ENCODE data around the gene MYBPC1. TPM values are rescaled to one million over a fixed set of nuclear protein-coding genes. Genes with fewer than 3 reads are reported as not detected.

The MYBPC1 gene
- total and polyA plus RNA-seq, 4 donors: 0.06 to 0.07 TPM; not detected in 2

- no peak overlapping the region for H3K9ac ChIP-seq (ENCODE audit: insufficient read depth in 1 of 2, low read length in 2 of 2)
- H3K9me3 ChIP-seq (ENCODE audit: control insufficient read depth in 4 of 4, insufficient read depth in 3 of 4, low read length in 3 of 4): no peaks in the 10 kb centered on the region
- no peak overlapping the region for H3K27ac ChIP-seq (ENCODE audit: low read depth in 1 of 2, low read length in 1 of 2)
- ATAC-seq (ENCODE audit: insufficient read depth, low FRiP score) (no peak), DNase-seq (no peak)
- WGBS, 2 donors: 61 to 77% methylated on average over 3 of the region's 3 CpGs
- H3K4me1 ChIP-seq (ENCODE audit: control insufficient read depth in 5 of 5, insufficient read depth in 5 of 5, low read length in 5 of 5): no peaks in the 10 kb centered on the region
- peaks cover 0 to 3% (median 0%) of the 10 kb centered on the region in 3 donors for H3K27me3 ChIP-seq (ENCODE audit: control insufficient read depth in 3 of 3, insufficient read depth in 3 of 3, low read length in 2 of 3)
- H3K4me3 ChIP-seq: no peak overlapping the region
- TF ChIP-seq CTCF (IDR thresholded peaks at IDR 0.05; ENCODE audit: control extremely low read depth, extremely low read depth): no peak
- H3K36me3 ChIP-seq (ENCODE audit: control insufficient read depth in 4 of 4, insufficient read depth in 4 of 4, low read length in 4 of 4): no peaks in the 10 kb centered on the region
Measured at GRCh38 chr12:101590383-101590782, 4.4 kb upstream of the MYBPC1 start.

- TF ChIP-seq CTCF (IDR thresholded peaks at IDR 0.05; ENCODE audit: control extremely low read depth, extremely low read depth): no peak
- Histone ChIP-seq H3K4me1 (ENCODE audit: control insufficient read depth in 5 of 5, insufficient read depth in 5 of 5, low read length in 5 of 5) (no peaks in the 10 kb centered on the region), H3K27ac (ENCODE audit: low read depth in 1 of 2, low read length in 1 of 2) (no peak overlapping the region), H3K27me3 (ENCODE audit: control insufficient read depth in 3 of 3, insufficient read depth in 3 of 3, low read length in 2 of 3) (peaks cover 0 to 3% (median 0%) of the 10 kb centered on the region in 3 donors), H3K36me3 (ENCODE audit: control insufficient read depth in 4 of 4, insufficient read depth in 4 of 4, low read length in 4 of 4) (no peaks in the 10 kb centered on the region), H3K4me3 (no peak overlapping the region), H3K9me3 (ENCODE audit: control insufficient read depth in 4 of 4, insufficient read depth in 3 of 4, low read length in 3 of 4) (no peaks in the 10 kb centered on the region), H3K9ac (ENCODE audit: insufficient read depth in 1 of 2, low read length in 2 of 2) (no peak overlapping the region)
- ATAC-seq (ENCODE audit: insufficient read depth, low FRiP score) (no peak), DNase-seq (no peak)
Measured at GRCh38 chr12:101591781-101592180, 3.0 kb upstream of the MYBPC1 start.

GRCh38 chr12:101592448-101592847, 2.3 kb upstream of the MYBPC1 start:
- Histone ChIP-seq H3K27me3 (ENCODE audit: control insufficient read depth in 3 of 3, insufficient read depth in 3 of 3, low read length in 2 of 3) (peaks cover 0 to 3% (median 0%) of the 10 kb centered on the region in 3 donors), H3K36me3 (ENCODE audit: control insufficient read depth in 4 of 4, insufficient read depth in 4 of 4, low read length in 4 of 4) (no peaks in the 10 kb centered on the region), H3K4me1 (ENCODE audit: control insufficient read depth in 5 of 5, insufficient read depth in 5 of 5, low read length in 5 of 5) (no peaks in the 10 kb centered on the region), H3K9me3 (ENCODE audit: control insufficient read depth in 4 of 4, insufficient read depth in 3 of 4, low read length in 3 of 4) (no peaks in the 10 kb centered on the region), H3K27ac (ENCODE audit: low read depth in 1 of 2, low read length in 1 of 2) (no peak overlapping the region), H3K4me3 (no peak overlapping the region), H3K9ac (ENCODE audit: insufficient read depth in 1 of 2, low read length in 2 of 2) (no peak overlapping the region)
- no peak for DNase-seq
- ATAC-seq (ENCODE audit: insufficient read depth, low FRiP score): no peak
- 78% methylated on average over 2 of the region's 2 CpGs for WGBS, 2 donors
- no peak for TF ChIP-seq CTCF (IDR thresholded peaks at IDR 0.05; ENCODE audit: control extremely low read depth, extremely low read depth)

GRCh38 chr12:101592921-101593320, 1.9 kb upstream of the MYBPC1 start:
- DNase-seq: no peak
- TF ChIP-seq CTCF (IDR thresholded peaks at IDR 0.05; ENCODE audit: control extremely low read depth, extremely low read depth): no peak
- H3K4me1 ChIP-seq (ENCODE audit: control insufficient read depth in 5 of 5, insufficient read depth in 5 of 5, low read length in 5 of 5): no peaks in the 10 kb centered on the region
- H3K27ac ChIP-seq (ENCODE audit: low read depth in 1 of 2, low read length in 1 of 2): no peak overlapping the region
- no peaks in the 10 kb centered on the region for H3K9me3 ChIP-seq (ENCODE audit: control insufficient read depth in 4 of 4, insufficient read depth in 3 of 4, low read length in 3 of 4)
- ATAC-seq (ENCODE audit: insufficient read depth, low FRiP score): no peak
- H3K4me3 ChIP-seq: no peak overlapping the region
- H3K36me3 ChIP-seq (ENCODE audit: control insufficient read depth in 4 of 4, insufficient read depth in 4 of 4, low read length in 4 of 4): no peaks in the 10 kb centered on the region
- no peak overlapping the region for H3K9ac ChIP-seq (ENCODE audit: insufficient read depth in 1 of 2, low read length in 2 of 2)
- H3K27me3 ChIP-seq (ENCODE audit: control insufficient read depth in 3 of 3, insufficient read depth in 3 of 3, low read length in 2 of 3): peaks cover 0 to 3% (median 0%) of the 10 kb centered on the region in 3 donors
- 76 to 83% methylated on average over 4 of the region's 4 CpGs for WGBS, 2 donors

Data from lung (tissue), 12 donors.